Measurements from ENCODE around the gene CTNNA2.
"Not testable (repeated sequence)": the region's sequence is repeated elsewhere in the genome, so short reads cannot be mapped to it uniquely, and the experiment has no call there.

Gene CTNNA2

GRCh38 chr2:80030135-80030534 lies 517.3 kb downstream of the CTNNA2 start:
- Mint-ChIP-seq H3K27ac (no peak overlapping the region), H3K9me3 (no peaks in the 10 kb centered on the region), H3K27me3 (no peaks in the 10 kb centered on the region), H3K4me1 (no peaks in the 10 kb centered on the region), H3K36me3 (no peaks in the 10 kb centered on the region), H3K4me3 (no peak overlapping the region)
- no peak for ATAC-seq

- H3K27me3 Mint-ChIP-seq, ATAC-seq, H3K36me3 Mint-ChIP-seq, H3K4me3 Mint-ChIP-seq, H3K4me1 Mint-ChIP-seq, H3K9me3 Mint-ChIP-seq, H3K27ac Mint-ChIP-seq: not testable (repeated sequence)
These were observed 519.8 kb downstream of the CTNNA2 start for GRCh38 chr2:80032684-80033083.

- Mint-ChIP-seq H3K4me3 (no peak overlapping the region), H3K9me3 (peaks cover 7% of the 10 kb centered on the region), H3K27ac (no peak overlapping the region)
These were observed 523.0 kb downstream of the CTNNA2 start for GRCh38 chr2:80035749-80036285.

GRCh38 chr2:80037310-80037709 lies 524.5 kb downstream of the CTNNA2 start:
- Mint-ChIP-seq H3K4me3 (no peak overlapping the region), H3K4me1 (no peaks in the 10 kb centered on the region), H3K27me3 (no peaks in the 10 kb centered on the region), H3K36me3 (no peaks in the 10 kb centered on the region), H3K27ac (no peak overlapping the region), H3K9me3 (peaks cover 7% of the 10 kb centered on the region)
- no peak for ATAC-seq

More at GRCh38 chr2:80035749-80036285, 523.0 kb downstream of the CTNNA2 start:
- Mint-ChIP-seq H3K27me3 (no peaks in the 10 kb centered on the region), H3K36me3 (no peaks in the 10 kb centered on the region), H3K4me1 (no peaks in the 10 kb centered on the region)
- ATAC-seq = peak; percentile 45

- H3K9me3 Mint-ChIP-seq = peaks cover 7% of the 10 kb centered on the region
- H3K27me3 Mint-ChIP-seq = no peaks in the 10 kb centered on the region
- no peak for ATAC-seq
- no peak overlapping the region for H3K27ac Mint-ChIP-seq
- no peaks in the 10 kb centered on the region for H3K4me1 Mint-ChIP-seq
- no peaks in the 10 kb centered on the region for H3K36me3 Mint-ChIP-seq
- no peak overlapping the region for H3K4me3 Mint-ChIP-seq
These were observed 527.4 kb downstream of the CTNNA2 start for GRCh38 chr2:80040226-80040625.

- H3K4me3 Mint-ChIP-seq = no peak overlapping the region
- no peaks in the 10 kb centered on the region for H3K27me3 Mint-ChIP-seq
- H3K4me1 Mint-ChIP-seq = no peaks in the 10 kb centered on the region
- no peak overlapping the region for H3K27ac Mint-ChIP-seq
- ATAC-seq = no peak
- H3K36me3 Mint-ChIP-seq = no peaks in the 10 kb centered on the region
- no peaks in the 10 kb centered on the region for H3K9me3 Mint-ChIP-seq
These were observed 529.8 kb downstream of the CTNNA2 start for GRCh38 chr2:80042635-80043034.

- no peaks in the 10 kb centered on the region for H3K36me3 Mint-ChIP-seq
- H3K27me3 Mint-ChIP-seq = no peaks in the 10 kb centered on the region
- no peak overlapping the region for H3K27ac Mint-ChIP-seq
- peaks cover 3% of the 10 kb centered on the region for H3K9me3 Mint-ChIP-seq
- H3K4me3 Mint-ChIP-seq = no peak overlapping the region
- H3K4me1 Mint-ChIP-seq = no peaks in the 10 kb centered on the region
- no peak for ATAC-seq
These were observed 535.4 kb downstream of the CTNNA2 start for GRCh38 chr2:80048296-80048695.

- Mint-ChIP-seq H3K4me3 (no peak overlapping the region), H3K36me3 (no peaks in the 10 kb centered on the region), H3K27me3 (no peaks in the 10 kb centered on the region), H3K4me1 (no peaks in the 10 kb centered on the region), H3K27ac (no peak overlapping the region), H3K9me3 (peaks cover 3% of the 10 kb centered on the region)
- no peak for ATAC-seq
These were observed 537.4 kb downstream of the CTNNA2 start for GRCh38 chr2:80050246-80050645.

- ATAC-seq = no peak
These were observed 540.9 kb downstream of the CTNNA2 start for GRCh38 chr2:80053522-80054345.

GRCh38 chr2:80054346-80054675 lies 541.5 kb downstream of the CTNNA2 start:
- H3K27ac Mint-ChIP-seq = no peak overlapping the region
- no peak for ATAC-seq
- no peaks in the 10 kb centered on the region for H3K4me1 Mint-ChIP-seq
- H3K9me3 Mint-ChIP-seq = no peaks in the 10 kb centered on the region
- H3K27me3 Mint-ChIP-seq = no peaks in the 10 kb centered on the region
- no peaks in the 10 kb centered on the region for H3K36me3 Mint-ChIP-seq
- H3K4me3 Mint-ChIP-seq = no peak overlapping the region

More at GRCh38 chr2:80053522-80054345, 540.9 kb downstream of the CTNNA2 start:
- Mint-ChIP-seq H3K27ac (no peak overlapping the region), H3K4me1 (no peaks in the 10 kb centered on the region), H3K27me3 (no peaks in the 10 kb centered on the region), H3K9me3 (peaks cover 1% of the 10 kb centered on the region), H3K36me3 (no peaks in the 10 kb centered on the region), H3K4me3 (no peak overlapping the region)

- no peak for ATAC-seq
- no peak overlapping the region for H3K27ac Mint-ChIP-seq
- no peaks in the 10 kb centered on the region for H3K36me3 Mint-ChIP-seq
- no peaks in the 10 kb centered on the region for H3K4me1 Mint-ChIP-seq
- H3K27me3 Mint-ChIP-seq = no peaks in the 10 kb centered on the region
- H3K9me3 Mint-ChIP-seq = peaks cover 3% of the 10 kb centered on the region
- no peak overlapping the region for H3K4me3 Mint-ChIP-seq
These were observed 545.1 kb downstream of the CTNNA2 start for GRCh38 chr2:80057956-80058355.

- H3K27ac Mint-ChIP-seq = no peak overlapping the region
- no peak overlapping the region for H3K4me3 Mint-ChIP-seq
These were observed 545.7 kb downstream of the CTNNA2 start for GRCh38 chr2:80058562-80058961.

GRCh38 chr2:80059447-80059846 lies 546.6 kb downstream of the CTNNA2 start:
- Mint-ChIP-seq H3K36me3 (no peaks in the 10 kb centered on the region), H3K9me3 (peaks cover 3% of the 10 kb centered on the region), H3K27ac (no peak overlapping the region), H3K4me3 (no peak overlapping the region), H3K4me1 (no peaks in the 10 kb centered on the region), H3K27me3 (no peaks in the 10 kb centered on the region)
- ATAC-seq = no peak

More at GRCh38 chr2:80058562-80058961, 545.7 kb downstream of the CTNNA2 start:
- Mint-ChIP-seq H3K27me3 (no peaks in the 10 kb centered on the region), H3K9me3 (peaks cover 3% of the 10 kb centered on the region), H3K4me1 (no peaks in the 10 kb centered on the region), H3K36me3 (no peaks in the 10 kb centered on the region)
- ATAC-seq = no peak

GRCh38 chr2:80061881-80062280 lies 549.0 kb downstream of the CTNNA2 start:
- H3K9me3 Mint-ChIP-seq = peaks cover 3% of the 10 kb centered on the region
- no peaks in the 10 kb centered on the region for H3K27me3 Mint-ChIP-seq
- no peak overlapping the region for H3K4me3 Mint-ChIP-seq
- H3K4me1 Mint-ChIP-seq = no peaks in the 10 kb centered on the region
- ATAC-seq = no peak
- no peaks in the 10 kb centered on the region for H3K36me3 Mint-ChIP-seq
- no peak overlapping the region for H3K27ac Mint-ChIP-seq

- Mint-ChIP-seq H3K36me3 (no peaks in the 10 kb centered on the region), H3K27ac (no peak overlapping the region), H3K9me3 (peaks cover 3% of the 10 kb centered on the region), H3K27me3 (no peaks in the 10 kb centered on the region), H3K4me3 (no peak overlapping the region), H3K4me1 (no peaks in the 10 kb centered on the region)
- ATAC-seq = no peak
These were observed 549.4 kb downstream of the CTNNA2 start for GRCh38 chr2:80062298-80062697.

- ATAC-seq = no peak
- no peaks in the 10 kb centered on the region for H3K36me3 Mint-ChIP-seq
- no peak overlapping the region for H3K27ac Mint-ChIP-seq
- H3K9me3 Mint-ChIP-seq = no peaks in the 10 kb centered on the region
- no peaks in the 10 kb centered on the region for H3K4me1 Mint-ChIP-seq
- no peaks in the 10 kb centered on the region for H3K27me3 Mint-ChIP-seq
- H3K4me3 Mint-ChIP-seq = no peak overlapping the region
These were observed 555.3 kb downstream of the CTNNA2 start for GRCh38 chr2:80068038-80068731.

Measured in stimulated activated memory B cell treated with anti-CD40 and anti-IgM and Interleukin-4, amounts not matched to agents 10 μg/mL and 1 μg/mL and 100 μg/mL, for 72 hours (primary cell).